OCI-LY7 (cell line): ENCODE measurements around the gene CNTN2. TPM values are rescaled to one million over a fixed set of nuclear protein-coding genes. Genes with fewer than 3 reads are reported as not detected.

ENCODE experiments used
- BruUV-seq: library from RNA; stranded (reverse); fragments of 400-500 nt; replicated peaks from 2 replicates; lab custom pipeline; 2021; lab: Mats Ljungman, UMichigan
- CTCF ChIA-PET: fragments of 300-600 bp; sonication (Branson Sonifier 250); formaldehyde crosslinking; loops from one replicate; lab custom pipeline; 2022; ENCODE audit warnings: antibody characterized with exemption; ENCODE audit not compliant: unreplicated experiment; lab: Charles Lee
- POLR2A ChIA-PET: fragments of 300-600 bp; sonication (Branson Sonifier 250); formaldehyde crosslinking; loops from one replicate; lab custom pipeline; 2022; ENCODE audit warnings: antibody characterized with exemption; lab: Charles Lee
- DNase-seq: peaks from one replicate; pipeline ENCODE4 v3.0.0-alpha.2; 2015; ENCODE audit warnings: low spot score
- H2AFZ ChIP-seq: fragments of 200-600 bp; sonication (generic), shearing (Covaris generic); 2 replicates; pipeline ENCODE4 v1.6.1; 2014; ENCODE audit warnings: mild to moderate bottlenecking, antibody characterized with exemption, low read length, moderate library complexity
- H3K27ac ChIP-seq: fragments of 200-600 bp; sonication (generic); 2 replicates; pipeline ENCODE4 v1.5.1; 2014; ENCODE audit warnings: mixed run types, low read depth, mild to moderate bottlenecking, moderate library complexity, low read length, inconsistent platforms; ENCODE audit not compliant: poor library complexity, severe bottlenecking
- H3K36me3 ChIP-seq: fragments of 200-600 bp; sonication (generic); 2 replicates; pipeline ENCODE4 v1.6.1; 2014; ENCODE audit warnings: mild to moderate bottlenecking, antibody characterized with exemption, low read length, moderate library complexity, mixed read lengths; ENCODE audit not compliant: insufficient read depth
- H3K4me1 ChIP-seq: fragments of 200-600 bp; sonication (generic); 2 replicates; pipeline ENCODE4 v1.5.1; 2014; ENCODE audit warnings: mild to moderate bottlenecking, low read length; ENCODE audit not compliant: insufficient read depth, poor library complexity, severe bottlenecking
- H3K4me2 ChIP-seq: fragments of 200-600 bp; sonication (generic); 2 replicates; pipeline ENCODE4 v1.6.1; 2014; ENCODE audit warnings: mild to moderate bottlenecking, low read length
- H3K4me3 ChIP-seq: fragments of 200-600 bp; sonication (generic); 2 replicates; pipeline ENCODE4 v1.5.1; 2014; ENCODE audit warnings: mild to moderate bottlenecking, low read depth, low read length; ENCODE audit not compliant: poor library complexity, severe bottlenecking
- H3K79me2 ChIP-seq: fragments of 200-600 bp; sonication (generic); 2 replicates; pipeline ENCODE4 v1.6.1; 2016; ENCODE audit warnings: low read depth, mild to moderate bottlenecking, low read length, moderate library complexity, mixed read lengths; ENCODE audit not compliant: insufficient read depth
- H3K9me2 ChIP-seq: fragments of 200-600 bp; sonication (generic); 2 replicates; pipeline ENCODE4 v1.6.1; 2016; ENCODE audit warnings: mild to moderate bottlenecking, low read length, mixed read lengths; ENCODE audit not compliant: insufficient read depth
- H3K9me3 ChIP-seq: fragments of 200-600 bp; sonication (generic); 2 replicates; pipeline ENCODE4 v1.6.1; 2014; ENCODE audit warnings: mild to moderate bottlenecking, mixed run types, low read length, mixed read lengths
- H4K20me1 ChIP-seq: fragments of 200-600 bp; sonication (generic); 2 replicates; pipeline ENCODE4 v1.6.1; 2014; ENCODE audit warnings: mild to moderate bottlenecking, antibody characterized with exemption, low read length, moderate library complexity, mixed read lengths; ENCODE audit not compliant: insufficient read depth
- CTCF ChIP-seq: fragments of 200-600 bp; sonication (generic); conservative IDR thresholded peaks from 2 replicates; pipeline ENCODE4 v1.5.1; 2014; ENCODE audit warnings: mild to moderate bottlenecking, antibody characterized with exemption, low read length, moderate library complexity, mixed read lengths
- EZH2phosphoT487 ChIP-seq: fragments of 200-600 bp; sonication (generic); IDR thresholded peaks from 2 replicates; pipeline ENCODE4 v1.6.1; 2018; ENCODE audit warnings: low read depth, borderline replicate concordance, mild to moderate bottlenecking, mixed run types, antibody characterized with exemption, low read length, moderate library complexity, mixed read lengths
- intact Hi-C: fragments of 100-400 bp; cut with micrococcal nuclease; formaldehyde crosslinking; loops from one replicate; pipeline ENCODE4 v1.10.0; 2022; ENCODE audit not compliant: unreplicated experiment
- total RNA-seq, 2 experiments: library from RNA; depleted of rRNA in 1 of 2; stranded (reverse); fragments of >200 nt in 1 of 2; shearing (Covaris generic) in 1 of 2; gene quantifications; 2 replicates each; pipeline ENCODE4 v1.2.3, GENCODE V29; 2014 to 2022

The CNTN2 gene
- total RNA-seq, 2 experiments from 2014 or later, result not detected

- no peaks in the 10 kb centered on the region for H4K20me1 ChIP-seq
- H3K4me3 ChIP-seq, result no peak overlapping the region
- DNase-seq, result no peak
- H3K9me2 ChIP-seq, result no peaks in the 10 kb centered on the region
- intact Hi-C loops, result no loop called here
- TF ChIP-seq CTCF (no peak), EZH2phosphoT487 (no peak)
- ChIA-PET CTCF (no interaction called here), POLR2A (no interaction called here)
- H3K36me3 ChIP-seq, result no peaks in the 10 kb centered on the region
- no peaks in the 10 kb centered on the region for H3K4me1 ChIP-seq
- H3K79me2 ChIP-seq, result no peaks in the 10 kb centered on the region
- no peaks in the 10 kb centered on the region for H3K9me3 ChIP-seq
- no peak overlapping the region for H3K27ac ChIP-seq
- BruUV-seq, result no TSS peak
- no peak overlapping the region for H3K4me2 ChIP-seq
- no peak overlapping the region for H2AFZ ChIP-seq
Observed at GRCh38 chr1:205024679-205025078, 18.3 kb upstream of the CNTN2 start.

- no peaks in the 10 kb centered on the region for H4K20me1 ChIP-seq
- H3K4me3 ChIP-seq, result no peak overlapping the region
- no peaks in the 10 kb centered on the region for H3K4me1 ChIP-seq
- intact Hi-C loops, result no loop called here
- H3K4me2 ChIP-seq, result no peak overlapping the region
- no peak overlapping the region for H2AFZ ChIP-seq
- no peak for DNase-seq
- H3K27ac ChIP-seq, result no peak overlapping the region
- no peaks in the 10 kb centered on the region for H3K9me3 ChIP-seq
- ChIA-PET CTCF (no interaction called here), POLR2A (no interaction called here)
- H3K9me2 ChIP-seq, result no peaks in the 10 kb centered on the region
- no peaks in the 10 kb centered on the region for H3K79me2 ChIP-seq
- no peak for TF ChIP-seq EZH2phosphoT487
- TF ChIP-seq CTCF, result no peak
- no peaks in the 10 kb centered on the region for H3K36me3 ChIP-seq
- no TSS peak for BruUV-seq
Observed at GRCh38 chr1:205025239-205025638, 17.8 kb upstream of the CNTN2 start.

- H3K9me2 ChIP-seq, result no peaks in the 10 kb centered on the region
- CTCF ChIA-PET, result no interaction called here
Observed at GRCh38 chr1:205026181-205026580, 16.8 kb upstream of the CNTN2 start.

More at GRCh38 chr1:205026181-205026580, 16.8 kb upstream of the CNTN2 start:
- Histone ChIP-seq H3K4me2 (no peak overlapping the region), H3K4me3 (no peak overlapping the region), H3K4me1 (no peaks in the 10 kb centered on the region), H3K27ac (no peak overlapping the region), H3K79me2 (no peaks in the 10 kb centered on the region), H4K20me1 (no peaks in the 10 kb centered on the region), H3K36me3 (no peaks in the 10 kb centered on the region), H2AFZ (no peak overlapping the region), H3K9me3 (no peaks in the 10 kb centered on the region)
- intact Hi-C loops, result no loop called here
- TF ChIP-seq EZH2phosphoT487, result no peak
- no peak for TF ChIP-seq CTCF
- POLR2A ChIA-PET, result no interaction called here
- BruUV-seq, result no TSS peak
- no peak for DNase-seq
